Measurements from ENCODE around the gene NUTF2. TPM values are rescaled to one million over a fixed set of nuclear protein-coding genes. Genes with fewer than 3 reads are reported as not detected.

Gene NUTF2
- total RNA-seq, 1 experiment from 2014 or later, result 200 TPM

DNA sequence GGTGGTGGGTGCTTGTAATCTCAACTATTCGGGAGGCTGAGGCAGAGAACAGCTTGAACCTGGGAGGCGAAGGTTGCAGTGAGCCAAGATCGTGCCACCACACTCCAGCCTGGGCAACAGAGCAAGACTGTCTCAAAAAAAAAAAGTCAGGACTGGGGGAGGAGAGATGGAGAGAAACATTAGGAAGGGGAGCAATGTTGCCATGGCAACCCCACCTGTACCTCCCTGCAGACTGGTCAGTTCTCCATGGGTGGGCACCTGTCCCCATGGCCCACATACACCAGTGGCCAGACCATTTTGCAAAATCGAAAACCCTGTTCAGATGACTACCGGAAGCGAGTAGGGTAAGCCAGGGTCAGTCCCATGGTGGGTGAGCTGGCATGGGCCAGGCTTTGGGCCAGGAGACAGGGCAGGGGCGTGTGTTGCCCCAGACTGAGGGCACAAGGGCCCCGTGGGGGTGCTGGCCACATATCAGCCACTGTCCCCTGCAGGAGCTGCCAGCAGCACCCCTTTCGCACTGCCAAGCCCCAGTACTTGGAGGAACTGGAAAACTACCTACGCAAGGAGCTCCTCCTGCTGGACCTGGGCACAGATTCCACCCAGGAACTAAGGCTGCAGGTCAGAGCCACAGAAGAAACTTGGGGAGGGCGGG, 26.0 kb upstream of the NUTF2 start:
- Mint-ChIP-seq H3K4me1 (peaks cover 7% of the 10 kb centered on the region), H3K27ac (no peak overlapping the region), H3K4me3 (no peak overlapping the region), H3K36me3 (no peaks in the 10 kb centered on the region), H3K27me3 (ENCODE audit: low read depth) (no peaks in the 10 kb centered on the region), H3K9me3 (no peaks in the 10 kb centered on the region)
- POLR2A ChIA-PET, result no interaction called here
- no peak for DNase-seq (ENCODE audit: low spot score)
- TF ChIP-seq, protein P1, sequence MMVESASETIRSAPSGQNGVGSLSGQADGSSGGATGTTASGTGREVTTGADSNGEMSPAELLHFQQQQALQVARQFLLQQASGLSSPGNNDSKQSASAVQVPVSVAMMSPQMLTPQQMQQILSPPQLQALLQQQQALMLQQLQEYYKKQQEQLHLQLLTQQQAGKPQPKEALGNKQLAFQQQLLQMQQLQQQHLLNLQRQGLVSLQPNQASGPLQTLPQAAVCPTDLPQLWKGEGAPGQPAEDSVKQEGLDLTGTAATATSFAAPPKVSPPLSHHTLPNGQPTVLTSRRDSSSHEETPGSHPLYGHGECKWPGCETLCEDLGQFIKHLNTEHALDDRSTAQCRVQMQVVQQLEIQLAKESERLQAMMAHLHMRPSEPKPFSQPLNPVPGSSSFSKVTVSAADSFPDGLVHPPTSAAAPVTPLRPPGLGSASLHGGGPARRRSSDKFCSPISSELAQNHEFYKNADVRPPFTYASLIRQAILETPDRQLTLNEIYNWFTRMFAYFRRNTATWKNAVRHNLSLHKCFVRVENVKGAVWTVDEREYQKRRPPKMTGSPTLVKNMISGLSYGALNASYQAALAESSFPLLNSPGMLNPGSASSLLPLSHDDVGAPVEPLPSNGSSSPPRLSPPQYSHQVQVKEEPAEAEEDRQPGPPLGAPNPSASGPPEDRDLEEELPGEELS (CRISPR knock-in tag; IDR thresholded peaks at IDR 0.05), result no peak
- TF ChIP-seq NR1H2 (CRISPR knock-in tag; IDR thresholded peaks at IDR 0.05) (no peak), ZNF317 (CRISPR knock-in tag; IDR thresholded peaks at IDR 0.05; ENCODE audit: borderline replicate concordance, low read depth) (no peak), KAT7 (CRISPR knock-in tag; IDR thresholded peaks at IDR 0.05; ENCODE audit: borderline replicate concordance) (no peak)
- TF ChIP-seq, protein P2, sequence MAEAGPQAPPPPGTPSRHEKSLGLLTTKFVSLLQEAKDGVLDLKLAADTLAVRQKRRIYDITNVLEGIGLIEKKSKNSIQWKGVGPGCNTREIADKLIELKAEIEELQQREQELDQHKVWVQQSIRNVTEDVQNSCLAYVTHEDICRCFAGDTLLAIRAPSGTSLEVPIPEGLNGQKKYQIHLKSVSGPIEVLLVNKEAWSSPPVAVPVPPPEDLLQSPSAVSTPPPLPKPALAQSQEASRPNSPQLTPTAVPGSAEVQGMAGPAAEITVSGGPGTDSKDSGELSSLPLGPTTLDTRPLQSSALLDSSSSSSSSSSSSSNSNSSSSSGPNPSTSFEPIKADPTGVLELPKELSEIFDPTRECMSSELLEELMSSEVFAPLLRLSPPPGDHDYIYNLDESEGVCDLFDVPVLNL (CRISPR knock-in tag; IDR thresholded peaks at IDR 0.05; ENCODE audit: borderline replicate concordance, low read depth), result no peak
- TF ChIP-seq, protein P3, sequence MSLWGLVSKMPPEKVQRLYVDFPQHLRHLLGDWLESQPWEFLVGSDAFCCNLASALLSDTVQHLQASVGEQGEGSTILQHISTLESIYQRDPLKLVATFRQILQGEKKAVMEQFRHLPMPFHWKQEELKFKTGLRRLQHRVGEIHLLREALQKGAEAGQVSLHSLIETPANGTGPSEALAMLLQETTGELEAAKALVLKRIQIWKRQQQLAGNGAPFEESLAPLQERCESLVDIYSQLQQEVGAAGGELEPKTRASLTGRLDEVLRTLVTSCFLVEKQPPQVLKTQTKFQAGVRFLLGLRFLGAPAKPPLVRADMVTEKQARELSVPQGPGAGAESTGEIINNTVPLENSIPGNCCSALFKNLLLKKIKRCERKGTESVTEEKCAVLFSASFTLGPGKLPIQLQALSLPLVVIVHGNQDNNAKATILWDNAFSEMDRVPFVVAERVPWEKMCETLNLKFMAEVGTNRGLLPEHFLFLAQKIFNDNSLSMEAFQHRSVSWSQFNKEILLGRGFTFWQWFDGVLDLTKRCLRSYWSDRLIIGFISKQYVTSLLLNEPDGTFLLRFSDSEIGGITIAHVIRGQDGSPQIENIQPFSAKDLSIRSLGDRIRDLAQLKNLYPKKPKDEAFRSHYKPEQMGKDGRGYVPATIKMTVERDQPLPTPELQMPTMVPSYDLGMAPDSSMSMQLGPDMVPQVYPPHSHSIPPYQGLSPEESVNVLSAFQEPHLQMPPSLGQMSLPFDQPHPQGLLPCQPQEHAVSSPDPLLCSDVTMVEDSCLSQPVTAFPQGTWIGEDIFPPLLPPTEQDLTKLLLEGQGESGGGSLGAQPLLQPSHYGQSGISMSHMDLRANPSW (CRISPR knock-in tag; conservative IDR thresholded peaks at IDR 0.05; ENCODE audit: low read depth), result no peak
- TF ChIP-seq, protein P4, sequence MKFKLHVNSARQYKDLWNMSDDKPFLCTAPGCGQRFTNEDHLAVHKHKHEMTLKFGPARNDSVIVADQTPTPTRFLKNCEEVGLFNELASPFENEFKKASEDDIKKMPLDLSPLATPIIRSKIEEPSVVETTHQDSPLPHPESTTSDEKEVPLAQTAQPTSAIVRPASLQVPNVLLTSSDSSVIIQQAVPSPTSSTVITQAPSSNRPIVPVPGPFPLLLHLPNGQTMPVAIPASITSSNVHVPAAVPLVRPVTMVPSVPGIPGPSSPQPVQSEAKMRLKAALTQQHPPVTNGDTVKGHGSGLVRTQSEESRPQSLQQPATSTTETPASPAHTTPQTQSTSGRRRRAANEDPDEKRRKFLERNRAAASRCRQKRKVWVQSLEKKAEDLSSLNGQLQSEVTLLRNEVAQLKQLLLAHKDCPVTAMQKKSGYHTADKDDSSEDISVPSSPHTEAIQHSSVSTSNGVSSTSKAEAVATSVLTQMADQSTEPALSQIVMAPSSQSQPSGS (CRISPR knock-in tag; IDR thresholded peaks at IDR 0.05; ENCODE audit: borderline replicate concordance, low read depth), result no peak
- no peak for ATAC-seq
- CTCF ChIA-PET, result interaction anchor here (0.6 to 1.5 kb wide), 9 partner anchors 11 to 689 kb away, joined by 3 to 6 read pairs (median 3); partner anchors contain the start of genes RANBP10 and TSNAXIP1

DNA sequence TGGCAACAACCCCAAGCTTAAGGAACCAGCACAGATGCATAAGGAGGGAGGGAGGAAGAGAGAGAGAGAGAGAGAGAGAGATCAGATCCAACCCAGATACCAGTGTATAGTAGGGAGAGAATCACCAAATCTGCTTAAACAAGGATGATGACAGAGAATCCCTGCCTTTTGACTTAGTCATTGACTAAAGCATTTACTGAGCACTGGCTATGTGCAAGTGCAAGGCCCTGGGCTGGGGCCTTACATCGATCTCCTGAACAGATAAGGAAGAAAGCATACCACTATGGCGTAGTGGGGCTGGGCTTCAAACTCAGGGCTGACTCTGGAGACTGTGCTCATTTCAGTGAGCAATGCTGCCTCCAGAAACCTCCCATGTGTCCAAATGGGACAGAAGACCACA, 24.2 kb upstream of the NUTF2 start:
- Mint-ChIP-seq H3K36me3 (peaks cover 4% of the 10 kb centered on the region; the same call in 1 of the 2 replicates), H3K27me3 (ENCODE audit: low read depth) (no peaks in the 10 kb centered on the region), H3K27ac (no peak overlapping the region), H3K4me3 (no peak overlapping the region), H3K9me3 (no peaks in the 10 kb centered on the region), H3K4me1 (peaks cover 7% of the 10 kb centered on the region)
- TF ChIP-seq SP1 (CRISPR knock-in tag; conservative IDR thresholded peaks at IDR 0.05), result no peak
- no peak for TF ChIP-seq MYBL2 (CRISPR knock-in tag; IDR thresholded peaks at IDR 0.05)
- TF ChIP-seq ZNF423 (CRISPR knock-in tag; IDR thresholded peaks at IDR 0.05), result no peak
- ATAC-seq, result no peak
- CTCF ChIA-PET, result interaction anchor here (0.7 to 1.1 kb wide), 2 partner anchors 41 to 43 kb away, joined by 3 to 5 read pairs; no protein-coding TSS in a partner anchor
- POLR2A ChIA-PET, result no interaction called here
- no peak for DNase-seq (ENCODE audit: low spot score)

DNA sequence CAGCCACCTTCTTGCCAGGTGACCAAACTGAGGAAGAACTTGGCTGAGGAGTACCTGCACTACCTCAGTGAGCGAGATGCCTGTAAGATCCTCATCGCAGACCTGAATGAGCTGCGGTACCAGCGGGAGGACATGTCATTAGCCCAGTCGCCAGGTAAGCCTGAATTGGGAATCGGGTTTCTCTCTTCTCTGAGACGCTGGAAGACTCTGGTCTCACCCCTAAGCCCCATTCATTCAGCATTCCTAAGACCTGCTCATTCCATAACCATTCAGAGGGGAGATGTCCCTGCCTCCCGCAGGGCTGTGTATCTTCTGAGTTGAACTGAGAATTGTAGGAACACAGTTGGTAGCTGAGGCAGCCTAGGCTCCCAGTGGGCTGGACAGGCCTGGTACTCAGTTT, 21.6 kb upstream of the NUTF2 start:
- ChIA-PET POLR2A (interaction anchor here (0.7 kb wide), 1 partner anchor 19 kb away, joined by 3 read pairs; the partner anchor contains the start of gene RANBP10), CTCF (interaction anchor here (0.8 to 5.1 kb wide), 3 partner anchors 8 to 153 kb away, joined by 3 to 43 read pairs (median 4); no protein-coding TSS in a partner anchor)
- Mint-ChIP-seq H3K36me3 (peaks cover 10% of the 10 kb centered on the region), H3K4me3 (no peak overlapping the region), H3K27me3 (ENCODE audit: low read depth) (no peaks in the 10 kb centered on the region), H3K4me1 (peaks cover 7% of the 10 kb centered on the region), H3K9me3 (no peaks in the 10 kb centered on the region), H3K27ac (peak overlapping the region; percentile 64; the same call in 1 of the 2 replicates)
- DNase-seq (ENCODE audit: low spot score) (no peak), ATAC-seq (peak; percentile 64)
- TF ChIP-seq, protein P5, sequence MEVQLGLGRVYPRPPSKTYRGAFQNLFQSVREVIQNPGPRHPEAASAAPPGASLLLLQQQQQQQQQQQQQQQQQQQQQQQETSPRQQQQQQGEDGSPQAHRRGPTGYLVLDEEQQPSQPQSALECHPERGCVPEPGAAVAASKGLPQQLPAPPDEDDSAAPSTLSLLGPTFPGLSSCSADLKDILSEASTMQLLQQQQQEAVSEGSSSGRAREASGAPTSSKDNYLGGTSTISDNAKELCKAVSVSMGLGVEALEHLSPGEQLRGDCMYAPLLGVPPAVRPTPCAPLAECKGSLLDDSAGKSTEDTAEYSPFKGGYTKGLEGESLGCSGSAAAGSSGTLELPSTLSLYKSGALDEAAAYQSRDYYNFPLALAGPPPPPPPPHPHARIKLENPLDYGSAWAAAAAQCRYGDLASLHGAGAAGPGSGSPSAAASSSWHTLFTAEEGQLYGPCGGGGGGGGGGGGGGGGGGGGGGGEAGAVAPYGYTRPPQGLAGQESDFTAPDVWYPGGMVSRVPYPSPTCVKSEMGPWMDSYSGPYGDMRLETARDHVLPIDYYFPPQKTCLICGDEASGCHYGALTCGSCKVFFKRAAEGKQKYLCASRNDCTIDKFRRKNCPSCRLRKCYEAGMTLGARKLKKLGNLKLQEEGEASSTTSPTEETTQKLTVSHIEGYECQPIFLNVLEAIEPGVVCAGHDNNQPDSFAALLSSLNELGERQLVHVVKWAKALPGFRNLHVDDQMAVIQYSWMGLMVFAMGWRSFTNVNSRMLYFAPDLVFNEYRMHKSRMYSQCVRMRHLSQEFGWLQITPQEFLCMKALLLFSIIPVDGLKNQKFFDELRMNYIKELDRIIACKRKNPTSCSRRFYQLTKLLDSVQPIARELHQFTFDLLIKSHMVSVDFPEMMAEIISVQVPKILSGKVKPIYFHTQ (CRISPR knock-in tag; IDR thresholded peaks at IDR 0.05), result no peak
- TF ChIP-seq, protein P6, sequence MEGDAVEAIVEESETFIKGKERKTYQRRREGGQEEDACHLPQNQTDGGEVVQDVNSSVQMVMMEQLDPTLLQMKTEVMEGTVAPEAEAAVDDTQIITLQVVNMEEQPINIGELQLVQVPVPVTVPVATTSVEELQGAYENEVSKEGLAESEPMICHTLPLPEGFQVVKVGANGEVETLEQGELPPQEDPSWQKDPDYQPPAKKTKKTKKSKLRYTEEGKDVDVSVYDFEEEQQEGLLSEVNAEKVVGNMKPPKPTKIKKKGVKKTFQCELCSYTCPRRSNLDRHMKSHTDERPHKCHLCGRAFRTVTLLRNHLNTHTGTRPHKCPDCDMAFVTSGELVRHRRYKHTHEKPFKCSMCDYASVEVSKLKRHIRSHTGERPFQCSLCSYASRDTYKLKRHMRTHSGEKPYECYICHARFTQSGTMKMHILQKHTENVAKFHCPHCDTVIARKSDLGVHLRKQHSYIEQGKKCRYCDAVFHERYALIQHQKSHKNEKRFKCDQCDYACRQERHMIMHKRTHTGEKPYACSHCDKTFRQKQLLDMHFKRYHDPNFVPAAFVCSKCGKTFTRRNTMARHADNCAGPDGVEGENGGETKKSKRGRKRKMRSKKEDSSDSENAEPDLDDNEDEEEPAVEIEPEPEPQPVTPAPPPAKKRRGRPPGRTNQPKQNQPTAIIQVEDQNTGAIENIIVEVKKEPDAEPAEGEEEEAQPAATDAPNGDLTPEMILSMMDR (IDR thresholded peaks at IDR 0.05), result no peak
- no peak for TF ChIP-seq JUN (CRISPR knock-in tag; IDR thresholded peaks at IDR 0.05)
- TF ChIP-seq NFYB (CRISPR knock-in tag; conservative IDR thresholded peaks at IDR 0.05; ENCODE audit: low read depth), result no peak

All from WTC11 (cell line).